GM18517 (cell line): ENCODE data around the gene MRAP2.
"Not testable (repeated sequence)": the region's sequence is repeated elsewhere in the genome, so short reads cannot be mapped to it uniquely, and the experiment has no call there.

Experiments
- ATAC-seq: cut with Tn5 transposase; IDR thresholded peaks from one replicate; pipeline ENCODE4 v1.9.1; 2021; ENCODE audit warnings: mild to moderate bottlenecking, moderate library complexity; ENCODE audit not compliant: unreplicated experiment

The MRAP2 gene

DNA sequence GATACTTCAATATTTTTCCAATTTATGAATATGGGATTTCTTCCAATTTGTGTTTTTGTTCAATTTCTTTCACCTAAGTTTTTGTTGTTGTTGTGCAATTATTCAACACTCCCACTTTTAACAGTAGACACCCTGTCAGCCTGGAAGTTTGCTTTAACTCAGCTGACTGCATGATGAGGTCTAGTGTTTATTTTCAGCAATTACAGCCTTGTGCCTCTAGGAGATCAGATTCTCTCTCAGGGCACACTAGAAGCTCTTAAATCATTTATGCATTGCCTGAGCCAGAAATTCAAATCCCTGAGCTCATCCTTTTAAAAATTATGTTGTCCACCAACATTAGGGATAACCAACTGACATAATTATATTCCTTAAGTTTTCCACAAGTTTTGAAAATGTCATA, 85.7 kb downstream of the MRAP2 start:
- ATAC-seq, result no peak

DNA sequence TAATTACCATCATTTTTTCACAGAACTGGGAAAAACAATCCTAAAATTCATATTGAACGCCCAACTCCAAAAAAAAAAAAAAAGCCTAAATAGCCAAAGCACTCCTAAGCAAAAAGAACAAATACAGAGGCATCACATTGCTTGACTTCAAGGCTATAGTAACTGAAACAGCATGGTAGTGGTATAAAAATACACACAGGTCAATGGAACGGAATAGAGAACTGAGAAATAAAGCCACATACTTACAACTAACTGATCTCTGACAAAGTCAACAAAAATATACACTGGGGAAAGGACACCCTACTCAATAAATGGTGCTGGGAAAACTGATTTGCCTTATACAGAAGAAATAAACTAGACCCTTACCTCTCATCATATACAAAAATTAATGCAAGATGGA, 89.6 kb downstream of the MRAP2 start:
- ATAC-seq, result no peak

DNA sequence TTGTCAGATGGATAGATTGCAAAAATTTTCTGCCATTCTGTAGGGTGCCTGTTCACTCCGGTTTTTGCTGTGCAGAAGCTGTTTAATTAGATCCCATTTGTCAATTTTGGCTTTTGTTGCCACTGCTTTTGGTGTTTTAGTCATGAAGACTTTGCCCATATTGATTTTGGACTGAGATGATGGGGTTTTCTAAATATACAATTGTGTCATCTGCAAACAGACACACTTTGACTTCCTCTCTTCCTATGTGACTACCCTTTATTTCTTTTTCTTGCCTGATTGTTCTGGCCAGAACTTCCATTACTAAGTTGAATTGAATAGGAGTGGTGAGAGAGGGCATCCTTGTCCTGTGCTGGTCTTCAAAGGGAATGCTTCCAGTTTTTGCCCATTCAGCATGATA, 96.0 kb downstream of the MRAP2 start:
- not testable (repeated sequence) for ATAC-seq

DNA sequence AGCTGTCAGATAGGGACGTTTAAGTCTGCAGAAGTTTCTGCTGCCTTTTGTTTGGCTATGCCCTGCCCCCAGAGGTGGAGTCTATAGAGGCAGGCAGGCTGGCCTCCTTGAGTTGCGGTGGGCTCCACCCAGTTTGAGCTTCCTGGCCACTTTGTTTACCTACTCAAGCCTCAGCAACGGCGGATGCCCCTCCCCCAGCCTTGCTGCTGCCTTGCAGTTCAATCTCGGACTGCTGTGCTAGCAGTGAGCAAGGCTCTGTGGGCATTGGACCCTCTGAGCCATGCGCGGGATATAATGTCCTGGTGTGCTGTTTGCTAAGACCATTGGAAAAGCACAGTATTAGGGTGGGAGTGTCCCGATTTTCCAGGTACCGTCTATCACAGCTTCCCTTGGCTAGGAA, 99.8 kb downstream of the MRAP2 start:
- ATAC-seq, result not testable (repeated sequence)

DNA sequence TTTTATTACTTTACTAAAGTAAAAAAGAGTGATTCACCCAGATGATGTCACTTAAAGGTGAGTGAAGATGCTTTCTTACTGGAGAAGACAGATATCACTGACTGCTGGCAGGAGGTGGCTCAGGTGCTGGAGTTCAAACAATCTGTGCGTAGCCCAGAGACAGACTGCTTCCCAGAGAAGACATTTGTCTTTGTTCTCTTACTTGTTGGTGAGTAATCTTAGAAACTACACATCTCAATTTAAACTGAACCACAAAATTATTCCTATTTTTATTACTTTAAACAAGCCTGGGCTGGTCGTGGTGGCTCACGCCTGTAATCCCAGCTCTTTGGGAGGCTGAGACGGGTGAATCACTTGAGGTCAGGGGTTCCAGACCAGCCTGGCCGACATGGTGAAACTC, 101.7 kb downstream of the MRAP2 start:
- no peak for ATAC-seq

DNA sequence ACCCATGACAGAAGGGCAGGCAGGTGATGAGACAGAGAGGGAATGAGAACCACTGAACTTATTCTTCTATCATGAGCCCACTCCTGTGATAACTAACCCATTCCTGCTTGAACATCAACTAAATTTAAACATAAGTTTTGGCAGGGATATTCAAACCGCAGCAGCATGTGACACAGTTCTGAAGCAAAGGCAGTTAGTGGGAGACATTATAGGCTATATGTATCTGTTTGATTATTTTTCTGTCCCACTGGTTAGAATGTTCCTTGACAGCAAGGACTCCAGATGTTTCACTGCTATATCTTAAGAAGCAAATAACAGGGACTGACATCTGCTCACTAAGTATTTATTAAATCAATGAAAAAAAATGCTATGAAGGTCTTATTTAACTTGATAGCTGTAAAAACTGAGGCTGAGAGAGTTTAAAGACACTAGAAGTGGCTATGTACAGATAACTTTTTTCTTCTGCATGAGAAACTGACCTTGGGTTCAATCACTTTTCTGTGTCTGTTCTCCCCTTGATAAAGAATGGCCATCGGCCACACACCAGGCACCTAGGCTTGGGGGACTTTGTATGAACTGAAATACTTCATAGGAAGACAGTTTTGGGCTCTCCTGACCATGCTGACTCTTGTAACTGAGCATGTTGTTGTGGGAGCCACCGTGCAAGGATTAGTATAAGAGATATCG, 102.9 kb downstream of the MRAP2 start:
- no peak for ATAC-seq

DNA sequence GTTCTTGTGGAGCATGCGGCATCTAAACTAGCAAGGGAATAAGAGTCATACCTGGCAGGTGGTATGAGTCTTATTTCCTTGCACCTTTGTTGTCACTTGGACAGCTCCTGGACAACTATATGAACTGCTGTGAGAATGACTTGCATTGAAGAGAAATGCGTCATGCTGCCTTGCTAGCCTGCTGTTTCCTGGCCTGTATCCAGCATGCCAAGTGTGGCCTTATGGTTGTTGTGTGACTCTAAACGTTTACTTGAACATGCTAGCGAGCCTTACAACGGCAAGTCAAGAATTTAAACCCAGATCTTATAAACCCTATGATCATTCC, 103.4 kb downstream of the MRAP2 start:
- ATAC-seq, result no peak

DNA sequence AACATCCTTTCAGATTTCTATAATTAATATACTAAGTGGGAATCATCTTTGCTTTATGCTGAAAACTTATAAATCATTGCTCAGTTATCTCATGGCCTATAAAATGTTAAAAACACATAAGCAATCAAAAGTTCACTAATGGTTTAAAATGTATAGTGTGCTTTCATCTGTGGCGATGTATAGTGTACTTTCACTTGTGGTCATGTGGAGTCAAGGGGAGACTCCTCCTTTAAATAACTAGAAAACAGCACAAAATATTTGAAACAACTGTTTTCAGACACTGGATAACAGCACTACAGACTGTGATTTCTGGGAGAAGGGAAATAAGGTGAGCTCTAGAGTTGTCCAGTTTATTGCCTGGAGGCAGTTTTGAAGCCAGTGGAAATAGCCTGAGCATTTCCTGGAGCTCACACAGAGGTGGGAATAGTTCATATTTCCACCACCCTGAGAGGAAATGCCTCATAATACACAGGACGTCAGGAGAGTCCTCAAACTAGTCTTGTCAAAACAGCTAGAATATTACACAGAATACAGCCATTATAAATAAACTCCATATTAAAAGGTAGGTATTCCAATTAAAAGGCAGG, 104.5 kb downstream of the MRAP2 start:
- no peak for ATAC-seq

DNA sequence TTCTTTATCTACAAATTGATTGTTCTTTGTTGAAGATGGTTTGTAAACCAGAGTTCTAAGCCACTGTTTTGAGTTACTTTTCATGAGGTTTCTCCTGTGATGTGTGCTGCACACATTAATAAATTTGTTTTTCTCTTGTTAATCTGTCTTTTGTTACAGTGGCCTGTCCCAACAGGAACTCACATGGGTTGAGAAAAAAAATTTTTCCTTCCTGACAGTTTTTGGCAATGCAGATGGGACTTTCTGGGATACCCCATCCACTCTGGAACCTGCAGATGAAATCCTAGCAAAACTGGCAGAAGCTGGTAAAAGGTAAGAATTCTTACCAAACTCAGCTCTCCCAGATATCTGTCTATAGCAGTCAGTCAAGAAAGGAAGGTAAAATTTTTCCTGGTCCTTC, 105.7 kb downstream of the MRAP2 start:
- ATAC-seq, result no peak
